Activated CD4-positive, alpha-beta T cell treated with anti-CD3 and anti-CD28 coated beads, Interleukin-2, amount 50 U/mL, for 24 hours (primary cell): Measurements from ENCODE around the gene JPT2.

Experiments
- DNase-seq, 2 donors: peaks; one replicate each; pipeline ENCODE4 v3.0.0-alpha.2; 2020; ENCODE audit warnings: low read depth in 1 of 2, low spot score in 1 of 2

Gene JPT2

GRCh38 chr16:1651094-1651973 is 26.7 kb upstream of the JPT2 start:
- no peak for DNase-seq

GRCh38 chr16:1651974-1652312 is 26.1 kb upstream of the JPT2 start:
- no peak for DNase-seq

GRCh38 chr16:1653023-1653422 is 25.1 kb upstream of the JPT2 start:
- DNase-seq, result no peak

GRCh38 chr16:1654505-1655268 is 23.4 kb upstream of the JPT2 start:
- no peak for DNase-seq

GRCh38 chr16:1655269-1655807 is 22.7 kb upstream of the JPT2 start:
- DNase-seq, result no peak

GRCh38 chr16:1655909-1656807 is 21.9 kb upstream of the JPT2 start:
- no peak for DNase-seq

GRCh38 chr16:1656808-1657617 is 21.1 kb upstream of the JPT2 start:
- DNase-seq, result no peak

- DNase-seq, result no peak
Measured at GRCh38 chr16:1657841-1658240, 20.2 kb upstream of the JPT2 start.

- DNase-seq, result no peak
Measured at GRCh38 chr16:1659031-1659430, 19.0 kb upstream of the JPT2 start.

- no peak for DNase-seq
Measured at GRCh38 chr16:1661826-1662225, 16.3 kb upstream of the JPT2 start.

GRCh38 chr16:1662543-1662942 is 15.5 kb upstream of the JPT2 start:
- DNase-seq, result no peak

- no peak for DNase-seq
Measured at GRCh38 chr16:1665829-1666228, 12.2 kb upstream of the JPT2 start.

- DNase-seq, result no peak
Measured at GRCh38 chr16:1666316-1666715, 11.8 kb upstream of the JPT2 start.

GRCh38 chr16:1667271-1667670 is 10.8 kb upstream of the JPT2 start:
- DNase-seq, result no peak

- no peak for DNase-seq
Measured at GRCh38 chr16:1667916-1668315, 10.2 kb upstream of the JPT2 start.

- no peak for DNase-seq
Measured at GRCh38 chr16:1668612-1669319, 9.3 kb upstream of the JPT2 start.

- DNase-seq, result no peak
Measured at GRCh38 chr16:1669698-1670097, 8.4 kb upstream of the JPT2 start.

- no peak for DNase-seq
Measured at GRCh38 chr16:1670371-1670770, 7.7 kb upstream of the JPT2 start.

GRCh38 chr16:1670866-1671265 is 7.2 kb upstream of the JPT2 start:
- no peak for DNase-seq
